Prostate gland (tissue), 2 donors: ENCODE measurements around the gene CHRM2.

Experiments
- CTCF ChIP-seq, 4 experiments: fragments of 200-600 bp in 2 of 4; fragments of 450-650 bp in 2 of 4; sonication (generic) in 2 of 4; IDR thresholded peaks; 1 replicate in 3 of 4; 2 replicates in 1 of 4; pipeline ENCODE4 v1.5.1; 2016 to 2019; ENCODE audit warnings: antibody characterized with exemption in 4 of 4, mild to moderate bottlenecking in 2 of 4, moderate library complexity in 2 of 4
- POLR2A ChIP-seq: fragments of 450-650 bp; IDR thresholded peaks from one replicate; pipeline ENCODE4 v1.6.1; 2016; ENCODE audit warnings: antibody characterized with exemption, mild to moderate bottlenecking
- POLR2AphosphoS5 ChIP-seq: sonication (generic); formaldehyde crosslinking; IDR thresholded peaks from one replicate; pipeline ENCODE4 v1.6.1; 2017; ENCODE audit warnings: antibody characterized with exemption

- TF ChIP-seq CTCF (IDR thresholded peaks at IDR 0.05) (no peak), POLR2A (no peak), POLR2AphosphoS5 (no peak)
These were observed 72.5 kb downstream of the CHRM2 start for GRCh38 chr7:136940917-136941316.
